GF-D8 (cell line): Measurements from ENCODE around the gene HSPE1.
A peak's percentile ranks its signal among the peaks of the same experiment; 100 is the strongest.
"Not testable (repeated sequence)": the region's sequence is repeated elsewhere in the genome, so short reads cannot be mapped to it uniquely, and the experiment has no call there.

Experiments
- DNase-seq: peaks from one replicate; lab custom pipeline; 2025; lab: John Stamatoyannopoulos, UW

HSPE1 gene

GRCh38 chr2:197499594-197500502 lies at the start of gene HSPE1, which contains the start of gene HSPD1:
TSS of gene HSPE1 (plus strand) at chr2:197500379. CDS start at chr2:197500437, 58 bp downstream.
TSS of gene HSPD1 (minus strand) at chr2:197499840. CDS start at chr2:197498848, 992 bp downstream.
- DNase-seq: peak; percentile 98

- DNase-seq: no peak
Measured at GRCh38 chr2:197450465-197450864, 49.7 kb upstream of the HSPE1 start.

GRCh38 chr2:197450935-197451358 lies 49.2 kb upstream of the HSPE1 start:
- DNase-seq: not testable (repeated sequence)

DNA sequence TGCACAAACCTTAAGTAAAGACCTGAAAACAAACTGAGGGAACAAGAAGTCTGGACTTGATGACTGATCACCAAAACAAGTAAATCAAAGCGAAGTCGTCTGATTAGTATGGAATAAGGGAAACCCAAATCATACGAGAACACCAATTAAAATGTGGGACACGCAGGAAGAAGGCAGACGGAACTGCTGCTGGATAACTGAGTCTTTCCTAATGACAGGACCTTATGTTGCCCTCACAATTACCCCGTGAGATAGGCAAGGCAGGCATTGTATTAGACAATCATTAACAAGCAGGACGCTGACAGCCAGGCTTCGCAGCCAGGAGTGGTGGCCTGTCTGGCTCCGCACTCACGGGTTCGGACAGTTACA lies 47.4 kb upstream of the HSPE1 start:
- no peak for DNase-seq

- DNase-seq: peak; percentile 99
Measured at GRCh38 chr2:197453123-197453913, 46.9 kb upstream of the HSPE1 start, which contains the start of gene COQ10B. TSS of gene COQ10B (plus strand) at chr2:197453552. CDS start at chr2:197453561, 9 bp downstream.

- DNase-seq: peak; percentile 28
Measured at GRCh38 chr2:197453914-197454398, 46.2 kb upstream of the HSPE1 start.

- DNase-seq: no peak
Measured at GRCh38 chr2:197454923-197455322, 45.3 kb upstream of the HSPE1 start.

DNA sequence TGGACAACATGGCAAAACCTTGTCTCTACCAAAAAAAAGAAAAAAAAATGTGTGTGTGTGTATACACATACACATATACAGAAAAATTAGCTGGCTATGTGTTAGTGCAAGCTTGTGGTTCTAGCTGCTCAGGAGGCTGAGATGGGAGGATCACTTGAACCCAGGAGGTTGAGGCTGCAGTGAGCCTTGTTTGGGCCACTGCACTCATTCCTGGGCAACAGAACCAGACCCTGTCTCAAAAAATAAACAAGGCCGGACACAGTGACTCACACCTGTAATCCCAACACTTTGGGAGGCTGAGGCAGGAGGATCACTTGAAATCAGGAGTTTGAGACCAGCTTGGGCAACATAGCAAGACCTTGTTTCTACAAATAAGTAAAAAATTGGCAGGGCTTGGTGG lies 44.8 kb upstream of the HSPE1 start:
- no peak for DNase-seq

DNA sequence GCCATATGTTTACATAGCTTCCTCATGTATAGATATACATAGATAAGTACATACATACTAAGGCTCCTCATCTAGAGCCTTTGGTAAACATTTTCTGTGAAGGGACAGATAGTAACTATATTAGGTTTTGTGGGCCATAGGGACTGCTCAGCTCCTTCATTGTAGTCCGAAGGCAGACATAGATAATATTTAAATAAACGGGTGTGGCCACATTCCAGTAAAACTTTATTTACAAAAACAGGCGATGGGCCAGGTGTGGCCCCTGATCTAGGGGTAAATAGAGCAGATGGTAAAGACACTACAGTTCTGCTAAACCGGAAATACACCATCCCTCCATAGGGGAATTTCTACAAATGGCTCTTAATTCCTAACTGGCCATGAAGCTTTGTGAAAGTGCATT lies 39.5 kb upstream of the HSPE1 start:
- DNase-seq: no peak

DNA sequence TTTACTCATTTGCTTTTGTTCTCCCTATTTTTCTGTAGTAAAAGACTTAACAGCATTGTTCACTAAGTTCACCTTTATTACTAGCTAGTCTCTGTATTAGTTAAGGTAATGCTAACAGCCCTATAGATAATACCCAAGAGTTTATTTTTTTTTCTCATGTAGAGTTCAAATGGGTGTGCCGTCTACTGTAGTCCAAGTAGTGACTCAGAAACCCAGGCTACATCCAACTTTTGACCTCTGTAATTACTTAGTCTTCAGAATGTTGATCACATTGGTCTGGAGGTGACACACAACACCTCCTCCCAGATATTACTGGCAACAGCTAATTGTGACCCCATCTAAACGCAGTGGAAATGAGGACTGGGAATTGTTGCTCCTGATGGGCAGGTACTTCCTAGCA lies 39.1 kb upstream of the HSPE1 start:
- DNase-seq: no peak

GRCh38 chr2:197464175-197464574 lies 36.0 kb upstream of the HSPE1 start:
- no peak for DNase-seq

GRCh38 chr2:197472166-197472565 lies 28.0 kb upstream of the HSPE1 start:
- no peak for DNase-seq

- no peak for DNase-seq
Measured at GRCh38 chr2:197477797-197478196, 22.4 kb upstream of the HSPE1 start.

- no peak for DNase-seq
Measured at GRCh38 chr2:197480165-197481036, 19.8 kb upstream of the HSPE1 start.

GRCh38 chr2:197484248-197484647 lies 15.9 kb upstream of the HSPE1 start:
- DNase-seq: not testable (repeated sequence)

GRCh38 chr2:197486175-197486574 lies 14.0 kb upstream of the HSPE1 start:
- no peak for DNase-seq

DNA sequence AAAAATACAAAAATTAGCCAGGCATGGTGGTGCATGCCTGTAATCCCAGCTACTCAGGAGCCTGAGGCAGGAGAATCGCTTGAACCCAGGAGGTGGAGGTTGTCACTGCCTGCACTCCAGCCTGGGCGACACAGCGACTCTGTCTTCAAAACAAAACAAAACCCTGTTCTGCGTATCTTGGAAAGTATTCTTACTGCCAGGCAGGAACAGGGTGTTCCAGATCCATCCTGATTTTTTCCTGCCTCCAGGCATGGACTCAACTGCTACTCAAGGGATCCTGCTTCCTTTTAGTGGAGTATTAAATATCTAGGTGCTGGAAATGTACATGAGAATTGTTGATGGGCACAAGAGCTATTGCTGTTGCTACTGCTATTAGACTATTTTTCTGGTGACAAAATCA lies 12.8 kb upstream of the HSPE1 start:
- DNase-seq: no peak

DNA sequence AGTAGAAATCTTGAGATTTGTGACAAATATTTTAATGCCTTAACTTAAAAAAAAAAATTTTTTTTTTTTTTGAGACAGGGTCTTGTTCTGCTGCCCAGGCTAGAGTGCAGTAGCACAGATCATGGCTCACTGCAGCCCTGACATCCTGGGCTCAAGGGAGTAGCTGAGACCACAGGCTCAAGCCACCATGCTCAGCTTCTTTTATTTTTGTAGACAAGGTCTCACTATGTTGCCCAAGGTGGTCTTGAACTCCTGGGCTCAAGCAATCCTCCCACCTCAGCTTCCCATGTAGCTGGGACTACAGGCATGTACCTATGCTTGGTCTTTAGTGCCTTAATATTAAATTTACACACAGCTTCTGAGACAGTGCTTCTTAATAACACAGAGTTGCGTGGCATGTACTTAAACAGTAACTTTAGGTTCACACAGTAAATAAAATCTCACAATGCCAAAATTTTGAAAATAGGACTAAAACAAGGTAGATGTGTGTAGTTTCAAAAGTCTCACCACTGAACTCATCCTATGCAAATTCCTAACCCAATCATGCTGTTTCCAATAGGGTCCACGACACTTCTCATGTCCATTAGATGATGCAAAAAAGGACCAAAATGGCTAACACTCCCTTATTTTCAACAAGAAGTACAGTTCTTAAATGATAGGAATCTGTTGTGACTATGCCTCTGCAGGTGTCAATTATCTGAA lies 4.6 kb upstream of the HSPE1 start:
- no peak for DNase-seq

DNA sequence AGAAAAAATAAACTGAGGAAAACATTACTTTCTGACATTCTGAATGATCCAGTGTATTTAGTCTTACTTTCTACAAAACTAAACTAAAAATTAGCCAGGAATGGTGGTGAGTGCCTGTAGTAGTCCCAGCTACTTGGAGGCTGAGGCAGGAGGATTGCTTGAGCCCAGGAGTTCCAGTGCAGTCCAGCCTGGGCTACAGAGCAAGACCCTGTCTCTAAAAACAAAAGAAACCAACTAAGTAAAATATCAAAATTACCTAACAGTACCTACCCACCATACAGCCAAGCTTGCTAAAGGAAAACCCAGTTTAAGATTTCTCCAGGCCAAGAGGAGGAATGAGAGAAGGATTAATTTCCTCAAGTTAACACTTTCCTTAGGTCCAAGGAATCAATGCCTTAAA lies 3.5 kb upstream of the HSPE1 start:
- no peak for DNase-seq

DNA sequence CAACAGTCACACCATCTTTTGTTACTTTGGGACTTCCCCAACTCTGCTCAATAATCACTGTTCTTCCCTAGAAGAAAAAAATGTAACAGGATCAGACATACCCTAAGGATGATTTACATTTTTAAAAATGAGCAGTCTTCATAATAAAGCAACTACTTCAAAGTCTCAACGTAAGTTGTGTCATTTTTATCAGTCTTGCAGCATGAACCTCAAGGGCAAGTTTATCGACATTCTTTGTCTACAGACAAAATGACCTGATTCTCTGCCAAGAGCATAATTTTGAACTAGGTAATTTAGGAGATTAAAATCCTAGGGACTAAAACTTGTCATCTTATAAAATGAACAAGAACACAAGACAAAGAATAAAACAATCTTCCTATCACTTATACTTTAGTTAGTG lies 2.9 kb upstream of the HSPE1 start:
- no peak for DNase-seq
